Endodermal cell (in vitro differentiated cells): Measurements from ENCODE around the gene ABLIM1. TPM values are rescaled to one million over a fixed set of nuclear protein-coding genes. Genes with fewer than 3 reads are reported as not detected.

Source experiments
- DNase-seq: peaks from one replicate; pipeline ENCODE4 v3.0.0-alpha.2; 2017
- H3K27ac ChIP-seq: 2 replicates; pipeline ENCODE4 v1.5.1; 2013; ENCODE audit warnings: mild to moderate bottlenecking, low read depth, low read length, moderate library complexity
- H3K27me3 ChIP-seq: 2 replicates; pipeline ENCODE4 v1.6.1; 2013; ENCODE audit warnings: mild to moderate bottlenecking, low read length, moderate library complexity; ENCODE audit not compliant: insufficient read depth, control insufficient read depth, poor library complexity, severe bottlenecking
- H3K36me3 ChIP-seq: 2 replicates; pipeline ENCODE4 v1.7.0; 2013; ENCODE audit warnings: mild to moderate bottlenecking, low read length, moderate library complexity; ENCODE audit not compliant: control insufficient read depth, insufficient read depth
- H3K4me1 ChIP-seq: one replicate; pipeline ENCODE4 v1.7.0; 2013; ENCODE audit warnings: low read length; ENCODE audit not compliant: control insufficient read depth, insufficient read depth
- H3K4me3 ChIP-seq: 2 replicates; pipeline ENCODE4 v1.5.1; 2013; ENCODE audit warnings: mild to moderate bottlenecking, low read length, moderate library complexity
- H3K9ac ChIP-seq: 2 replicates; pipeline ENCODE4 v1.6.1; 2013; ENCODE audit warnings: mild to moderate bottlenecking, low read length, moderate library complexity; ENCODE audit not compliant: poor library complexity, severe bottlenecking; ENCODE audit errors: extremely low read depth
- H3K9me3 ChIP-seq: 2 replicates; pipeline ENCODE4 v1.6.1; 2013; ENCODE audit warnings: mild to moderate bottlenecking, low read length, moderate library complexity; ENCODE audit not compliant: control insufficient read depth
- H3K27ac Mint-ChIP-seq: 2 replicates; pipeline ENCODE4 v1.8.0; 2020; ENCODE audit warnings: mixed read lengths
- H3K27me3 Mint-ChIP-seq: 2 replicates; pipeline ENCODE4 v1.8.0; 2021; ENCODE audit warnings: mild to moderate bottlenecking, mixed read lengths; ENCODE audit not compliant: insufficient read depth
- H3K36me3 Mint-ChIP-seq: 2 replicates; pipeline ENCODE4 v1.8.0; 2020; ENCODE audit warnings: low read depth, mixed read lengths
- H3K4me1 Mint-ChIP-seq: 2 replicates; pipeline ENCODE4 v1.8.0; 2020; ENCODE audit warnings: mixed read lengths
- H3K4me3 Mint-ChIP-seq: 2 replicates; pipeline ENCODE4 v1.8.0; 2020; ENCODE audit warnings: mild to moderate bottlenecking, moderate library complexity, mixed read lengths
- H3K9me3 Mint-ChIP-seq: 2 replicates; pipeline ENCODE4 v1.8.0; 2020; ENCODE audit warnings: mild to moderate bottlenecking, mixed read lengths
- CTCF ChIP-seq: fragments of 200-600 bp; sonication (generic); conservative IDR thresholded peaks from 2 replicates; pipeline ENCODE4 v1.5.0; 2021; ENCODE audit warnings: antibody characterized with exemption, mild to moderate bottlenecking
- WGBS, 2 experiments: methylation state at CpG; one replicate each; pipeline versions ENCODE4 v1.1.5 to v1.1.7; 2013; ENCODE audit warnings: missing lambda C conversion rate in 2 of 2, mixed read lengths in 1 of 2; ENCODE audit not compliant: insufficient coverage in 1 of 2, insufficient read length in 1 of 2; 5-methylcytosine and 5-hydroxymethylcytosine counted together
- total RNA-seq, 2 donors: library from RNA; stranded (reverse); fragmentation: NEBNext Ultra II Directional in 1 of 2; extraction: Animal tissue kit (Norgen Biotek cat#: 25700) in 1 of 2; gene quantifications; 2 replicates in 1 of 2; 3 replicates in 1 of 2; pipeline ENCODE4 v1.2.1, GENCODE V29; 2021

ABLIM1 gene
- total RNA-seq, 2 donors from 2014 or later, result 39.3 to 49.3 TPM

GRCh38 chr10:114652402-114653368 is 5.4 kb downstream of the ABLIM1 start:
- H3K27me3 ChIP-seq, result no peaks in the 10 kb centered on the region
- 94 to 97% methylated on average over 8 to 10 of the region's 10 CpGs for WGBS, 2 experiments
- H3K27ac Mint-ChIP-seq, result no peak overlapping the region
- H3K4me1 ChIP-seq, result peaks cover 11% of the 10 kb centered on the region
- no peak overlapping the region for H3K4me3 Mint-ChIP-seq
- no peak for DNase-seq
- no peak overlapping the region for H3K4me3 ChIP-seq
- H3K27me3 Mint-ChIP-seq, result peaks cover 7% of the 10 kb centered on the region
- no peak overlapping the region for H3K27ac ChIP-seq
- peaks cover 11% of the 10 kb centered on the region for H3K4me1 Mint-ChIP-seq
- H3K36me3 ChIP-seq, result no peaks in the 10 kb centered on the region
- H3K36me3 Mint-ChIP-seq, result no peaks in the 10 kb centered on the region
- H3K9ac ChIP-seq, result no peak overlapping the region
- no peaks in the 10 kb centered on the region for H3K9me3 Mint-ChIP-seq
- no peak for TF ChIP-seq CTCF
- H3K9me3 ChIP-seq, result no peaks in the 10 kb centered on the region

- H3K27me3 ChIP-seq, result no peaks in the 10 kb centered on the region
- Mint-ChIP-seq H3K4me1 (peaks cover 11% of the 10 kb centered on the region), H3K36me3 (no peaks in the 10 kb centered on the region), H3K27ac (no peak overlapping the region), H3K27me3 (peaks cover 7% of the 10 kb centered on the region), H3K9me3 (no peaks in the 10 kb centered on the region), H3K4me3 (no peak overlapping the region)
- 95 to 96% methylated on average over 5 to 9 of the region's 9 CpGs for WGBS, 2 experiments
- no peak overlapping the region for H3K27ac ChIP-seq
- no peaks in the 10 kb centered on the region for H3K36me3 ChIP-seq
- H3K9me3 ChIP-seq, result no peaks in the 10 kb centered on the region
- H3K4me1 ChIP-seq, result peaks cover 13% of the 10 kb centered on the region
- H3K9ac ChIP-seq, result no peak overlapping the region
- TF ChIP-seq CTCF, result no peak
- no peak for DNase-seq
- no peak overlapping the region for H3K4me3 ChIP-seq
Measured at GRCh38 chr10:114650831-114651230, 7.2 kb downstream of the ABLIM1 start.

GRCh38 chr10:114650266-114650665 is 7.8 kb downstream of the ABLIM1 start:
- H3K4me3 Mint-ChIP-seq, result no peak overlapping the region
- TF ChIP-seq CTCF, result no peak
- whole genome bisulfite sequencing, 2 experiments, result 100% methylated on average over 1 of the region's 1 CpG; no CpG with 5 or more reads in 1 of the 2 experiments
- H3K36me3 Mint-ChIP-seq, result no peaks in the 10 kb centered on the region
- H3K9me3 Mint-ChIP-seq, result no peaks in the 10 kb centered on the region
- Histone ChIP-seq H3K9ac (no peak overlapping the region), H3K27me3 (no peaks in the 10 kb centered on the region), H3K9me3 (no peaks in the 10 kb centered on the region), H3K36me3 (no peaks in the 10 kb centered on the region), H3K4me1 (peaks cover 13% of the 10 kb centered on the region), H3K4me3 (no peak overlapping the region), H3K27ac (no peak overlapping the region)
- peaks cover 7% of the 10 kb centered on the region for H3K4me1 Mint-ChIP-seq
- no peak overlapping the region for H3K27ac Mint-ChIP-seq
- no peak for DNase-seq
- peaks cover 7% of the 10 kb centered on the region for H3K27me3 Mint-ChIP-seq
